Measurements from ENCODE around the gene NUMB.

GRCh38 chr14:73261075-73261474, 197.3 kb downstream of the NUMB start:
- TF ChIP-seq POLR2A (IDR thresholded peaks at IDR 0.05; ENCODE audit: low read length), result no peak
- TF ChIP-seq GATA1 (IDR thresholded peaks at IDR 0.05; ENCODE audit: low read depth, low read length), result no peak

Data from erythroblast (primary cell).